Adrenal gland (tissue), 12 donors: ENCODE measurements around the gene RNF217. TPM values are rescaled to one million over a fixed set of nuclear protein-coding genes. Genes with fewer than 3 reads are reported as not detected.

Experiments
- DNase-seq, 7 donors: peaks; one replicate each; pipeline ENCODE4 v3.0.0-alpha.2; 2019 to 2020
- H3K27ac ChIP-seq, 5 donors: fragments of 200-600 bp; sonication (generic) in 4 of 5; 1 replicate in 3 of 5; 2 replicates in 2 of 5; pipeline versions ENCODE4 v1.5.1 to v1.8.0; 2016 to 2020; ENCODE audit warnings: mild to moderate bottlenecking in 1 of 5
- H3K27me3 ChIP-seq: fragments of 200-600 bp; 2 replicates; pipeline ENCODE4 v1.8.0; 2021
- H3K36me3 ChIP-seq, 2 donors: fragments of 200-600 bp; replicated peaks in 1 of 2; 1 replicate in 1 of 2; 2 replicates in 1 of 2; pipeline versions ENCODE4 v1.5.1 to v1.8.0; 2018 to 2022
- H3K4me1 ChIP-seq, 2 donors: fragments of 200-600 bp; replicated peaks in 1 of 2; 1 replicate in 1 of 2; 2 replicates in 1 of 2; pipeline versions ENCODE4 v1.5.1 to v1.8.0; 2018 to 2021
- H3K4me3 ChIP-seq, 4 donors: fragments of 200-600 bp; sonication (generic) in 3 of 4; one replicate each; pipeline ENCODE4 v1.5.1; 2016 to 2018
- H3K9me3 ChIP-seq, 3 donors: fragments of 200-600 bp; sonication (generic) in 1 of 3; replicated peaks in 1 of 3; 1 replicate in 2 of 3; 2 replicates in 1 of 3; pipeline versions ENCODE4 v1.5.1 to v1.8.0; 2016 to 2021
- CTCF ChIP-seq, 6 experiments: fragments of 450-650 bp in 4 of 6; fragments of 200-600 bp in 2 of 6; sonication (generic) in 1 of 6; IDR thresholded peaks; 1 replicate in 5 of 6; 2 replicates in 1 of 6; pipeline versions ENCODE4 v1.5.1 to v1.8.0; 2016 to 2021; ENCODE audit warnings: antibody characterized with exemption in 6 of 6, mild to moderate bottlenecking in 2 of 6, moderate library complexity in 1 of 6
- POLR2A ChIP-seq, 2 donors: fragments of 450-650 bp; IDR thresholded peaks; one replicate each; pipeline ENCODE4 v1.6.1; 2017; ENCODE audit warnings: antibody characterized with exemption in 2 of 2, mild to moderate bottlenecking in 2 of 2, moderate library complexity in 1 of 2
- whole genome bisulfite sequencing, 4 donors: extraction: QIAGEN DNeasy Blood & Tissue Kit in 2 of 4; methylation state at CpG; one replicate each; pipeline versions ENCODE4 v1.1.5 to v1.1.7; 2013 to 2017; 5-methylcytosine and 5-hydroxymethylcytosine counted together
- intact Hi-C, 2 donors: fragments of 100-400 bp; cut with DNase I; formaldehyde crosslinking; loops; one replicate each; pipeline versions ENCODE4 v1.14.1 to v1.15.0; 2022 to 2023
- polyA plus RNA-seq, 3 donors: library from polyadenylated mRNA; stranded (reverse); fragments of 200-250 nt in 2 of 3; fragments of 350-450 nt in 1 of 3; fragmentation: Illumina TruSeq in 1 of 3; extraction: RNeasy Lipid Tissue Mini Kit (QIAGEN cat#74804) in 1 of 3; gene quantifications; one replicate each; pipeline ENCODE4 v1.2.3, GENCODE V29; 2013 to 2014
- total RNA-seq, 9 donors: library from RNA; depleted of rRNA in 4 of 9; stranded (reverse); fragments of >200 nt in 4 of 9; fragments of 120-200 nt in 1 of 9; fragmentation: NEBNext Ultra II Directional in 1 of 9; extraction: Animal tissue kit (Norgen Biotek cat#: 25700) in 1 of 9; gene quantifications; one replicate each; pipeline versions ENCODE4 v1.1.0 to v1.2.4, GENCODE V29; 2013 to 2023
- donor health status: healthy with polysubstance abuse.
- donor health status: Bipolar disorder and iron deficiency.
- donor health status: DM: yes; HTN: yes; CAD: no.
- donor health status: DM: no; HTN: no; CAD: no.
- donor health status: DM: no; HTN: no; CAD: no.
- donor health status: DM: yes; HTN: yes; CAD: no.

RNF217 gene
- total and polyA plus RNA-seq, 12 donors = 4.6 to 23.0 (median 11.5) TPM

DNA sequence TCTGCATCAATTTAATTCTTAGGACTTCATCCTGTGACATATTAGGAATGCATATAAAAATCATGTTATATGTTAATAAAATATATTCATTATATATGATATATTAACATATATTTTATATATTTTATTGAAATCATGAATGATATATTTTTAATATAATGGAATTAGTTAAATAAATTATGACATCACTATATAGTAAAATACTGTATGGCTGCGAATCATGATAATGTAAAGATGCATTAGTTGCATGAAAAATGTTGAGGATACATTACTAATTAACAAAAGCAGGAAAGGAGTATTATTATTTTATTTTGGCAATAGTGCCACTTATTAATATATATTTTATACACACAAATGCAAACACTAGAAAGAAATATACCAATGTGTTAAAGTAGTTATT is 8.4 kb upstream of the RNF217 start:
- H3K4me1 ChIP-seq = no peaks in the 10 kb centered on the region
- no peak overlapping the region for H3K4me3 ChIP-seq
- WGBS, 4 donors = 93 to 98% (median 95%) methylated on average over 1 of the region's 1 CpG
- intact Hi-C loops = loop anchor here in 1 of 2 donors (10.0 kb wide), 1 partner anchor 141 kb away; no protein-coding TSS in a partner anchor
- DNase-seq = no peak
- no peaks in the 10 kb centered on the region for H3K9me3 ChIP-seq
- TF ChIP-seq POLR2A (IDR thresholded peaks at IDR 0.05) (no peak), CTCF (IDR thresholded peaks at IDR 0.05) (no peak)
- H3K36me3 ChIP-seq = no peaks in the 10 kb centered on the region
- H3K27me3 ChIP-seq = no peaks in the 10 kb centered on the region
- H3K27ac ChIP-seq = no peak overlapping the region

DNA sequence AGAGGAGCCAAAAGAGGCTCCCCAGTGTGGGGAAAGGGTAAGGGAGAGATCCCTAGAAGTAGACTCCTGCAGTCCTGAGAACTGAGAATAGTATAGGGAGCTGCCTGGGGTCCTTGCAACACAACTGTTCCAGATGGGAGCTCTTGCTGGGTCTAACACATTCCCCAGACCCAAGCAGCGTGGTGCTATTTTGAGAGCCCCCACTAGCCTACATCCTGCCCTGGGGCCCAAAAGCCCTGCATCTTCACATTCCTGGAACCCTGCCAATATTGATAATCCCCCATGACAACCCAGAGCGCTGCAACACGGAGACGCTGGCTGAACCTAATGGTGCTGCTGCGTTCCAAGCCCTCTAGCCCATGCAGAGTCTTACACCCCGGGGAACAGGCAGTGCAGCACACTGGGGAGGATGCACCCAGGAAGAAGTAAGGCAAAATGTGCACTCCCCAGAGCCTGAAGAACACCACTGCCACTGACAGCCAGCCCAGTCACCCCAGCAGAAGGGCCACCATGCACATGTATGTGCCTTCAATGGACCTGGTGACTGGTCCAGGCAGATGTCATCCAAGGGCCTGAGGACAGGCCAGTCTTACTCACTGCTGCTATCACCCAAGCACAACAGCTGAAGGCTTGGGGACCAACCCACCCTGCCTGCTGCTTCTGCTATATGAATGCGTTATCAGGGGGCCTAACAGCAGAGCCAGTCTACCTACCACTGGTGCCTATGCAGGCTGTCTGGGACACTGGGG is 7.0 kb upstream of the RNF217 start:
- H3K27ac ChIP-seq = no peak overlapping the region
- DNase-seq = peak in 1 of 7 donors; percentile 52
- H3K9me3 ChIP-seq = no peaks in the 10 kb centered on the region
- intact Hi-C loops = loop anchor here in 1 of 2 donors (10.0 kb wide), 1 partner anchor 140 kb away; no protein-coding TSS in a partner anchor
- H3K27me3 ChIP-seq = no peaks in the 10 kb centered on the region
- H3K4me3 ChIP-seq = no peak overlapping the region
- TF ChIP-seq CTCF (IDR thresholded peaks at IDR 0.05) (no peak), POLR2A (IDR thresholded peaks at IDR 0.05) (no peak)
- H3K36me3 ChIP-seq = no peaks in the 10 kb centered on the region
- WGBS, 4 donors = 60 to 76% (median 68%) methylated on average over 1 to 7 of the region's 7 CpGs
- no peaks in the 10 kb centered on the region for H3K4me1 ChIP-seq

- no peak overlapping the region for H3K4me3 ChIP-seq
- no peak for DNase-seq
- WGBS, 4 donors = 91 to 100% (median 95%) methylated on average over 3 to 6 of the region's 6 CpGs
- H3K36me3 ChIP-seq = no peaks in the 10 kb centered on the region
- H3K4me1 ChIP-seq = peaks cover 0 to 7% of the 10 kb centered on the region in 2 donors
- H3K27ac ChIP-seq = no peak overlapping the region
- intact Hi-C loops = loop anchor here in 1 of 2 donors (10.0 kb wide), 1 partner anchor 139 kb away; no protein-coding TSS in a partner anchor
- TF ChIP-seq CTCF (IDR thresholded peaks at IDR 0.05) (no peak), POLR2A (IDR thresholded peaks at IDR 0.05) (no peak)
- no peaks in the 10 kb centered on the region for H3K27me3 ChIP-seq
- no peaks in the 10 kb centered on the region for H3K9me3 ChIP-seq
Observed at GRCh38 chr6:124956018-124956417, 6.2 kb upstream of the RNF217 start.

- Histone ChIP-seq H3K4me3 (no peak overlapping the region), H3K9me3 (no peaks in the 10 kb centered on the region), H3K4me1 (peaks cover 0 to 11% of the 10 kb centered on the region in 2 donors), H3K27ac (no peak overlapping the region), H3K36me3 (no peaks in the 10 kb centered on the region), H3K27me3 (no peaks in the 10 kb centered on the region)
- intact Hi-C loops = loop anchor here in 1 of 2 donors (10.0 kb wide), 1 partner anchor 137 kb away; no protein-coding TSS in a partner anchor
- TF ChIP-seq CTCF (IDR thresholded peaks at IDR 0.05) (no peak), POLR2A (IDR thresholded peaks at IDR 0.05) (no peak)
- no peak for DNase-seq
Observed at GRCh38 chr6:124958149-124958548, 4.1 kb upstream of the RNF217 start.
